ENCODE data around the gene C22orf31. TPM values are rescaled to one million over a fixed set of nuclear protein-coding genes. Genes with fewer than 3 reads are reported as not detected.

C22orf31 gene
- polyA plus RNA-seq, 4 donors = 1.1 to 1.7 (median 1.2) TPM

Other genes with a start within 250 kb of the C22orf31 start
- 10 to 100 TPM; 31.4 to 34.7 (median 33.1) TPM for gene ZNRF3, start 178.3 kb downstream of the C22orf31 start, polyA plus RNA-seq (ENCODE audit: insufficient read length in 4 of 4)
- gene KREMEN1, start 11.2 kb upstream of the C22orf31 start, polyA plus RNA-seq (ENCODE audit: insufficient read length in 4 of 4) = 10 to 100 TPM; 21.1 to 28.5 (median 24.8) TPM
- 100 to 1,000 TPM in 1 of 4 donors, 10 to 100 TPM in 3; 73.9 to 115 (median 78.5) TPM for gene EMID1, start 144.1 kb upstream of the C22orf31 start, polyA plus RNA-seq (ENCODE audit: insufficient read length in 4 of 4)
- 10 to 100 TPM; 25.4 to 37.8 (median 27.1) TPM for gene RHBDD3, start 206.2 kb upstream of the C22orf31 start, polyA plus RNA-seq (ENCODE audit: insufficient read length in 4 of 4)
- gene EWSR1, start 206.4 kb upstream of the C22orf31 start, polyA plus RNA-seq (ENCODE audit: insufficient read length in 4 of 4) = 100 to 1,000 TPM; 281 to 341 (median 320) TPM
- 1 to 10 TPM; 6.9 to 9.3 (median 7.1) TPM for gene GAS2L1, start 244.8 kb upstream of the C22orf31 start, polyA plus RNA-seq (ENCODE audit: insufficient read length in 4 of 4)